GM12878 (cell line): Measurements from ENCODE around the gene MAN2B2. TPM values are rescaled to one million over a fixed set of nuclear protein-coding genes. Genes with fewer than 3 reads are reported as not detected.

ENCODE experiments used
- ATAC-seq: fragments of 200-7000 bp; cut with Tn5 transposase; 3 replicates; pipeline ENCODE4 v1.9.1; 2020; ENCODE audit warnings: mild to moderate bottlenecking, moderate library complexity
- BruUV-seq: library from RNA; stranded (reverse); fragments of 400-500 nt; replicated peaks from 2 replicates; lab custom pipeline; 2021; lab: Mats Ljungman, UMichigan
- CTCF ChIA-PET: fragments of 300-600 bp; sonication (Branson Sonifier 250); formaldehyde crosslinking; extraction: SDS; loops from one replicate; lab custom pipeline; 2021; ENCODE audit warnings: inconsistent platforms; lab: Yijun Ruan, JAX
- POLR2A ChIA-PET: fragments of 350-600 bp; formaldehyde crosslinking; extraction: SDS; loops from one replicate; lab custom pipeline; 2021; ENCODE audit warnings: inconsistent platforms; lab: Charles Lee
- RAD21 ChIA-PET: fragments of 300-600 bp; sonication (Branson Sonifier 250); formaldehyde crosslinking; loops from one replicate; lab custom pipeline; 2023; ENCODE audit warnings: antibody characterized with exemption; ENCODE audit not compliant: unreplicated experiment; lab: Charles Lee
- SMC1A ChIA-PET: fragments of 300-600 bp; sonication (Branson Sonifier 250); formaldehyde crosslinking; loops from one replicate; lab custom pipeline; 2023; ENCODE audit not compliant: unreplicated experiment, uncharacterized antibody; lab: Charles Lee
- DNase-seq: peaks from one replicate; pipeline ENCODE4 v3.0.0-alpha.2; 2011; ENCODE audit warnings: low read depth, low spot score
- FAIRE-seq: peaks from 3 replicates; lab custom pipeline; 2011; peaks lifted over from hg19 to GRCh38; lab: Jason Lieb, UNC
- H2AFZ ChIP-seq: 2 replicates; pipeline ENCODE4 v1.6.0; 2011; ENCODE audit warnings: low read depth, low read length, control low read depth; ENCODE audit not compliant: control insufficient read depth
- H3K27ac ChIP-seq: 2 replicates; pipeline ENCODE4 v1.5.1; 2011; ENCODE audit warnings: control low read depth; ENCODE audit not compliant: control insufficient read depth, insufficient read depth
- H3K27me3 ChIP-seq, 2 experiments: replicated peaks in 1 of 2; 2 replicates each; pipeline versions ENCODE4 v1.6.0 to v1.6.1; 2011; ENCODE audit warnings: low read length in 1 of 2; ENCODE audit not compliant: control insufficient read depth in 2 of 2, insufficient read depth in 2 of 2
- H3K36me3 ChIP-seq, 2 experiments: 2 replicates each; pipeline ENCODE4 v1.5.1; 2011; ENCODE audit warnings: low read length in 1 of 2; ENCODE audit not compliant: control insufficient read depth in 2 of 2, insufficient read depth in 2 of 2
- H3K4me1 ChIP-seq: 2 replicates; pipeline ENCODE4 v1.6.1; 2011; ENCODE audit warnings: mild to moderate bottlenecking, low read length, moderate library complexity, mixed read lengths; ENCODE audit not compliant: control insufficient read depth, insufficient read depth
- H3K4me2 ChIP-seq: 2 replicates; pipeline ENCODE4 v1.6.0; 2011; ENCODE audit warnings: control low read depth; ENCODE audit not compliant: control insufficient read depth, insufficient read depth
- H3K4me3 ChIP-seq: fragments of 200-600 bp; sonication (generic); 2 replicates; pipeline ENCODE4 v1.5.1; 2016
- H3K79me2 ChIP-seq: 2 replicates; pipeline ENCODE4 v1.6.0; 2011; ENCODE audit warnings: low read length; ENCODE audit not compliant: control insufficient read depth, insufficient read depth
- H3K9ac ChIP-seq: 2 replicates; pipeline ENCODE4 v1.8.0; 2011; ENCODE audit warnings: low read length, control low read depth, mixed read lengths; ENCODE audit not compliant: control insufficient read depth, insufficient read depth
- H3K9me3 ChIP-seq: replicated peaks from 3 replicates; pipeline ENCODE4 v1.5.1; 2011; ENCODE audit warnings: mild to moderate bottlenecking, low read length; ENCODE audit not compliant: control insufficient read depth, insufficient read depth
- H4K20me1 ChIP-seq: 2 replicates; pipeline ENCODE4 v1.6.0; 2011; ENCODE audit not compliant: control insufficient read depth, insufficient read depth
- CREB1 ChIP-seq: IDR thresholded peaks from 2 replicates; pipeline ENCODE4 v1.6.1; 2012; ENCODE audit warnings: low read depth, mild to moderate bottlenecking, inconsistent platforms
- EP300 ChIP-seq, 2 experiments: fragments of 150-350 bp in 1 of 2; IDR thresholded peaks; 2 replicates each; pipeline ENCODE4 v1.6.1; 2011 to 2012; ENCODE audit warnings: low read depth in 2 of 2, low read length in 2 of 2, borderline replicate concordance in 1 of 2, improper control_type of control experiment in 1 of 2, inconsistent platforms in 1 of 2; ENCODE audit not compliant: control insufficient read depth in 1 of 2
- IKZF2 ChIP-seq, 2 experiments: fragments of 450-650 bp; IDR thresholded peaks; 2 replicates each; pipeline ENCODE4 v1.6.1; 2017; ENCODE audit warnings: mild to moderate bottlenecking in 2 of 2, moderate library complexity in 2 of 2
- NFYA ChIP-seq: IDR thresholded peaks from 2 replicates; pipeline ENCODE4 v1.6.1; 2011; ENCODE audit warnings: low read depth, mild to moderate bottlenecking, low read length, improper control_type of control experiment, borderline replicate concordance
- POLR2A ChIP-seq: IDR thresholded peaks from 2 replicates; pipeline ENCODE4 v1.6.1; 2011; ENCODE audit warnings: low read depth, mild to moderate bottlenecking, low read length
- RAD21 ChIP-seq: IDR thresholded peaks from 2 replicates; pipeline ENCODE4 v1.6.1; 2011; ENCODE audit warnings: mild to moderate bottlenecking, low read depth, low read length, moderate library complexity; ENCODE audit not compliant: insufficient read depth
- SMAD5 ChIP-seq: IDR thresholded peaks from 2 replicates; pipeline ENCODE4 v1.6.1; 2016; ENCODE audit warnings: antibody characterized with exemption, low read depth
- SRF ChIP-seq, 2 experiments: IDR thresholded peaks; 2 replicates each; pipeline ENCODE4 v1.6.1; 2011; ENCODE audit warnings: low read depth in 2 of 2, low read length in 2 of 2, mild to moderate bottlenecking in 1 of 2, moderate library complexity in 1 of 2
- WGBS: methylation state at CpG from one replicate; pipeline ENCODE4 v1.1.6; 2016; ENCODE audit warnings: low lambda C conversion rate; ENCODE audit not compliant: insufficient replicate concordance, insufficient coverage; ENCODE audit errors: missing lambda C conversion rate; 5-methylcytosine and 5-hydroxymethylcytosine counted together
- in situ Hi-C: fragments of 300-500 bp; cut with MboI; formaldehyde crosslinking; loops from 9 replicates; pipeline ENCODE4 v1.14.3; 2018; ENCODE audit warnings: mixed read lengths
- intact Hi-C: fragments of 100-400 bp; cut with micrococcal nuclease; formaldehyde crosslinking; loops from one replicate; pipeline ENCODE4 v1.14.2; 2022; ENCODE audit not compliant: unreplicated experiment
- polyA plus RNA-seq, 11 experiments: library from polyadenylated mRNA; depleted of rRNA in 4 of 11; unstranded in 6 of 11; stranded (reverse) in 5 of 11; fragments of >200 nt; fragmentation: Nextera tagmentation in 4 of 11; fragmentation: Illumina TruSeq in 1 of 11; extraction: Ambion mirVana in 4 of 11; extraction: Trizol in 1 of 11; gene quantifications; 1 replicate in 1 of 11; 2 replicates in 10 of 11; pipeline versions ENCODE4 v1.2.1 to v1.2.3, GENCODE V29; 2011 to 2016; ENCODE audit warnings: inconsistent platforms in 2 of 11, missing spikeins in 2 of 11, low read depth in 1 of 11
- total RNA-seq, 4 experiments: library from RNA; depleted of rRNA in 3 of 4; stranded (reverse); fragments of >200 nt in 3 of 4; fragmentation: Illumina TruSeq in 1 of 4; extraction: Trizol in 1 of 4; gene quantifications; 2 replicates each; pipeline versions ENCODE4 v1.2.1 to v1.2.3, GENCODE V29; 2013 to 2021
- TF ChIP-seq, protein P1 (sequence below): fragments of 450-650 bp; IDR thresholded peaks from 2 replicates; pipeline ENCODE4 v1.6.1; 2017; ENCODE audit warnings: mild to moderate bottlenecking
- TF ChIP-seq, protein P2 (sequence below): IDR thresholded peaks from 2 replicates; pipeline ENCODE4 v1.6.1; 2011; ENCODE audit warnings: borderline replicate concordance, low read depth, mild to moderate bottlenecking, moderate library complexity, mixed read lengths, low read length; ENCODE audit not compliant: insufficient read depth; ENCODE audit errors: extremely low read length

Gene MAN2B2
- total and polyA plus RNA-seq, 10 of the 15 experiments (the other 5 are each of a cell fraction or from before 2014, with no cell fraction given), result 0.47 to 14.5 (median 7.0) TPM

DNA sequence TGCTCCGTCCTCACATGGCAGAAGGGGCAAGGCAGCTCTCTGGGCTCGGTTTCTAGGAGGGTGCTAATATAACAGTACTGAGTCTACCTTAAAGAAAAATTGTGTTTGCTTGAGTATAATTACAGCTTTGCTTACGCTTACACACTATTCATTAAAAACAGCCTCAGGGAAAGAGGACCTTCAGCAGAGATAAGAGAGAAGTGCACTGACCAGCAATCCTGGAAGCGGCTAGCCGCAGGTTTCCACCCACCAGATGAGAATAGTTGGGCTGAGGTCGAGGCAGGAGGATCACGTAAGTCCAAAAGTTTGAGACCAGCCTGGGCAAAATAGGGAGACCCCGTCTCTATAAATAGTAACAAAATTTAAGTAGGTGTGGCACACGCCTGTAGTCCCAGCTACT, 50.3 kb downstream of the MAN2B2 start:
- Histone ChIP-seq H4K20me1 (no peaks in the 10 kb centered on the region), H3K4me1 (no peaks in the 10 kb centered on the region)
- no peak for ATAC-seq
- no TSS peak for BruUV-seq
- no peak for TF ChIP-seq SMAD5
- TF ChIP-seq, protein P1, sequence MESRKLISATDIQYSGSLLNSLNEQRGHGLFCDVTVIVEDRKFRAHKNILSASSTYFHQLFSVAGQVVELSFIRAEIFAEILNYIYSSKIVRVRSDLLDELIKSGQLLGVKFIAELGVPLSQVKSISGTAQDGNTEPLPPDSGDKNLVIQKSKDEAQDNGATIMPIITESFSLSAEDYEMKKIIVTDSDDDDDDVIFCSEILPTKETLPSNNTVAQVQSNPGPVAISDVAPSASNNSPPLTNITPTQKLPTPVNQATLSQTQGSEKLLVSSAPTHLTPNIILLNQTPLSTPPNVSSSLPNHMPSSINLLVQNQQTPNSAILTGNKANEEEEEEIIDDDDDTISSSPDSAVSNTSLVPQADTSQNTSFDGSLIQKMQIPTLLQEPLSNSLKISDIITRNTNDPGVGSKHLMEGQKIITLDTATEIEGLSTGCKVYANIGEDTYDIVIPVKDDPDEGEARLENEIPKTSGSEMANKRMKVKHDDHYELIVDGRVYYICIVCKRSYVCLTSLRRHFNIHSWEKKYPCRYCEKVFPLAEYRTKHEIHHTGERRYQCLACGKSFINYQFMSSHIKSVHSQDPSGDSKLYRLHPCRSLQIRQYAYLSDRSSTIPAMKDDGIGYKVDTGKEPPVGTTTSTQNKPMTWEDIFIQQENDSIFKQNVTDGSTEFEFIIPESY, result no peak
- TF ChIP-seq, all 136 proteins: peak for 0
- H3K27me3 ChIP-seq, result no peaks in the 10 kb centered on the region; a peak in 1 of 4 replicates
- ChIA-PET CTCF (no interaction called here), RAD21 (no interaction called here), POLR2A (no interaction called here), SMC1A (no interaction called here)
- 74% methylated on average over 9 of the region's 9 CpGs for WGBS
- H3K36me3 ChIP-seq, result no peaks in the 10 kb centered on the region
- no peak for DNase-seq
- intact Hi-C loops, result no loop called here
- no peak overlapping the region for H3K27ac ChIP-seq
- no peak for FAIRE-seq
- in situ Hi-C loops, result no loop called here
- H3K4me3 ChIP-seq, result no peak overlapping the region
- no peaks in the 10 kb centered on the region for H3K79me2 ChIP-seq
- no peak overlapping the region for H2AFZ ChIP-seq
- no peak overlapping the region for H3K9ac ChIP-seq
- H3K9me3 ChIP-seq, result no peaks in the 10 kb centered on the region
- no peak overlapping the region for H3K4me2 ChIP-seq

DNA sequence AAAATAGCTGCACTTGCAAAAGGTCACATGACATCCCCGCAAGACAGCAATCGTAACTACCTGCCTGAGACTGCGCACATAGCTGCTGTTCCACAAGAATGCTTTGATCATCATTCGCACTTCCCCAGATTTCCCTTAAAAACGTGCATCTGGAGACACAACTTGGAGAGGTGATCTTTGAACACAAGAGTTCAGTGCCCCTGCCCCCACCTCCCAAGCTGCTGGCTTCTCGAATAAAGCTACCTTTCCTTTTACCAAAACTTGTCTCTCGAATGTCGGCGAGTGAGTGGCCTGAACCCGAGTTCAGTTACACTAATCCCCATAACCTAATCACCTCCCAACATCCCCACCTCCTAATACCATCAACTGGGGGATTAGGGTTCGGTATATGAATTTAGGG, 51.1 kb downstream of the MAN2B2 start:
- DNase-seq (no peak), FAIRE-seq (no peak)
- Histone ChIP-seq H2AFZ (no peak overlapping the region), H3K79me2 (no peaks in the 10 kb centered on the region), H3K9me3 (no peaks in the 10 kb centered on the region), H3K9ac (no peak overlapping the region), H3K4me3 (no peak overlapping the region)
- POLR2A ChIA-PET, result interaction anchor here (0.6 kb wide), 1 partner anchor 354 kb away, joined by 4 read pairs; no protein-coding TSS in a partner anchor
- no TSS peak for BruUV-seq
- TF ChIP-seq, protein P2, sequence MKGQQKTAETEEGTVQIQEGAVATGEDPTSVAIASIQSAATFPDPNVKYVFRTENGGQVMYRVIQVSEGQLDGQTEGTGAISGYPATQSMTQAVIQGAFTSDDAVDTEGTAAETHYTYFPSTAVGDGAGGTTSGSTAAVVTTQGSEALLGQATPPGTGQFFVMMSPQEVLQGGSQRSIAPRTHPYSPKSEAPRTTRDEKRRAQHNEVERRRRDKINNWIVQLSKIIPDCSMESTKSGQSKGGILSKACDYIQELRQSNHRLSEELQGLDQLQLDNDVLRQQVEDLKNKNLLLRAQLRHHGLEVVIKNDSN, result no peak
- TF ChIP-seq IKZF2 (IDR thresholded peaks at IDR 0.05), result no peak
- TF ChIP-seq, protein P1, result no peak
- TF ChIP-seq RAD21, result no peak
- no peak for TF ChIP-seq NFYA
- TF ChIP-seq CREB1, result no peak
- no peak for TF ChIP-seq POLR2A
- TF ChIP-seq SRF (IDR thresholded peaks at IDR 0.05; ENCODE audit: low read depth in 2 of 2, low read length in 2 of 2), result no peak
- TF ChIP-seq EP300 (IDR thresholded peaks at IDR 0.05; ENCODE audit: borderline replicate concordance in 1 of 2, control insufficient read depth in 1 of 2, low read depth in 2 of 2, low read length in 2 of 2), result no peak
- TF ChIP-seq, all 136 proteins: peak for 0
- no peaks in the 10 kb centered on the region for H4K20me1 ChIP-seq
- no peaks in the 10 kb centered on the region for H3K36me3 ChIP-seq
- CTCF ChIA-PET, result no interaction called here
- SMC1A ChIA-PET, result no interaction called here
- WGBS, result 76% methylated on average over 11 of the region's 11 CpGs
- no peak overlapping the region for H3K4me2 ChIP-seq
- in situ Hi-C loops, result no loop called here
- RAD21 ChIA-PET, result no interaction called here
- no peak for ATAC-seq
- intact Hi-C loops, result no loop called here
- no peaks in the 10 kb centered on the region; a peak in 1 of 4 replicates for H3K27me3 ChIP-seq
- no peaks in the 10 kb centered on the region for H3K4me1 ChIP-seq
- H3K27ac ChIP-seq, result no peak overlapping the region
